Ovary (tissue), 9 donors: ENCODE measurements around the gene ST6GALNAC3. TPM values are rescaled to one million over a fixed set of nuclear protein-coding genes. Genes with fewer than 3 reads are reported as not detected.

Experiments
- DNase-seq, 5 donors: peaks; one replicate each; pipeline ENCODE4 v3.0.0-alpha.2; 2019 to 2020
- H3K27ac ChIP-seq, 2 donors: fragments of 200-600 bp; one replicate each; pipeline versions ENCODE4 v1.5.1 to v1.8.0; 2019 to 2022
- H3K27me3 ChIP-seq: fragments of 200-600 bp; one replicate; pipeline ENCODE4 v1.8.0; 2022
- H3K36me3 ChIP-seq: fragments of 200-600 bp; sonication (generic); one replicate; pipeline ENCODE4 v1.5.1; 2019
- H3K4me1 ChIP-seq: one replicate; pipeline ENCODE4 v1.8.1; 2013; ENCODE audit warnings: mild to moderate bottlenecking, moderate library complexity; ENCODE audit not compliant: insufficient read depth
- H3K4me3 ChIP-seq: fragments of 200-600 bp; sonication (generic); one replicate; pipeline ENCODE4 v1.5.1; 2017
- H3K9me3 ChIP-seq, 2 donors: fragments of 200-600 bp in 1 of 2; sonication (generic) in 1 of 2; one replicate each; pipeline versions ENCODE4 v1.5.1 to v1.8.1; 2013 to 2019; ENCODE audit warnings: mild to moderate bottlenecking in 1 of 2, moderate library complexity in 1 of 2
- CTCF ChIP-seq, 3 donors: fragments of 450-650 bp in 2 of 3; fragments of 200-600 bp in 1 of 3; IDR thresholded peaks; one replicate each; pipeline versions ENCODE4 v1.5.1 to v1.8.0; 2016 to 2022; ENCODE audit warnings: antibody characterized with exemption in 3 of 3, mild to moderate bottlenecking in 1 of 3
- EP300 ChIP-seq: sonication (generic); formaldehyde crosslinking; IDR thresholded peaks from one replicate; pipeline ENCODE4 v1.6.1; 2017; ENCODE audit warnings: antibody characterized with exemption
- POLR2A ChIP-seq: fragments of 450-650 bp; IDR thresholded peaks from one replicate; pipeline ENCODE4 v1.6.1; 2017; ENCODE audit warnings: antibody characterized with exemption, mild to moderate bottlenecking, moderate library complexity
- WGBS, 3 donors: extraction: QIAGEN DNeasy Blood & Tissue Kit in 1 of 3; methylation state at CpG; one replicate each; pipeline versions ENCODE4 v1.1.5 to v1.1.7; 2013 to 2017; 5-methylcytosine and 5-hydroxymethylcytosine counted together
- intact Hi-C, 4 donors: fragments of 100-400 bp; cut with DNase I; formaldehyde crosslinking; loops; one replicate each; pipeline versions ENCODE4 v1.11.0 to v1.15.1; 2022 to 2023
- polyA plus RNA-seq, 2 donors: library from polyadenylated mRNA; stranded (reverse); fragments of 200-250 nt in 1 of 2; fragments of 350-450 nt in 1 of 2; fragmentation: Illumina TruSeq in 1 of 2; extraction: RNeasy Lipid Tissue Mini Kit (QIAGEN cat#74804) in 1 of 2; gene quantifications; one replicate each; pipeline ENCODE4 v1.2.3, GENCODE V29; 2013 to 2014
- total RNA-seq, 7 donors: library from RNA; depleted of rRNA in 2 of 7; stranded (reverse); fragments of >200 nt in 2 of 7; fragmentation: NEBNext Ultra II Directional in 3 of 7; extraction: Animal tissue kit (Norgen Biotek cat#: 25700) in 3 of 7; gene quantifications; one replicate each; pipeline versions ENCODE4 v1.1.0 to v1.2.4, GENCODE V29; 2016 to 2023
- donor health status: DM: no; HTN: no; CAD: no; lungs with moderate emphysema.
- donor health status: DM: no; HTN: no; CAD: no.
- donor health status: Bipolar disorder and iron deficiency.
- donor health status: DM: yes; HTN: yes; CAD: no.
- donor health status: DM: no; HTN: no; CAD: no.
- donor health status: DM: yes; HTN: yes; CAD: no.

Gene ST6GALNAC3
- total and polyA plus RNA-seq, 9 donors = 1.9 to 6.7 (median 4.0) TPM

DNA sequence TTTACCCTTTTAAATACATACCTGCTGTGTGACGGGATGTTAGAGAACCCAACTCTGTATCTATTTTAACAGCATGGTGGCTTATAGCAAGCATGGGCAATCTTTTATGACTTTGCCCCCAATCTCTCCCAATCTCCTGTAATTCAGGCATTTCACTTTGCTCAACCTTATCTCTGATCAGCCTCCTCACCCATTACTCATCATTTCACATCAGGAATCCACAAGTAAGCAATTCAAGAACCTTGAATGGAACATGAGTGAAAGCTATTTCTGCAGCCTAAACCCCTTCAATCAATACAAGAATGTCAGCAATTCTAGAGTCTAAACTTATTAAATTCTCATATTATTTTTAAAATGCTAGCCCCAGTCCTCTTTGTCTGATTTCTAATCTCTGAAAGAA lies 199.8 kb downstream of the ST6GALNAC3 start:
- 95 to 98% (median 98%) methylated on average over 1 of the region's 1 CpG for WGBS, 3 donors
- Histone ChIP-seq H3K4me1 (no peaks in the 10 kb centered on the region), H3K9me3 (no peaks in the 10 kb centered on the region), H3K27ac (no peak overlapping the region), H3K4me3 (no peak overlapping the region), H3K36me3 (no peaks in the 10 kb centered on the region), H3K27me3 (no peaks in the 10 kb centered on the region)
- DNase-seq = no peak
- intact Hi-C loops = no loop called here
- TF ChIP-seq POLR2A (no peak), EP300 (no peak), CTCF (IDR thresholded peaks at IDR 0.05) (no peak)

DNA sequence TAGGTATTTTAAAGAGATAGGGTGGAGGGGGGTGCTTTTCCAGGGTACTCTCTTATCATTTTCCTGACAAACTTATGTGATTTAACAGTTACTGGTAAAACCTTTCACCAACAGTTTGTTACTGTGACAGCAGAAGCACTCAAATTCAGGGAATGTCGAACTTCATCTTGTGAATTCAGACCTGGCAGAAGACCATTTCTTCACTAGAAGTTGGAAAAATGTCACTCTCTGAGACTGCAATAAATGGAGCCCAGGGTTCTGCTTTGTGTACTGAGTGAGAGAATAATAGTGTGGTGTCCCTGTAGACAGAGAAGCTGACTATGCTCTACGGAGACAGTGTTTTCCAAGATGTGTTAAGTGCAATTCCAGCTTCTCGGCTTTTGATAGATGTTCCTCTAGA lies 200.2 kb downstream of the ST6GALNAC3 start:
- 67 to 74% (median 70%) methylated on average over 3 of the region's 3 CpGs for WGBS, 3 donors
- Histone ChIP-seq H3K4me1 (no peaks in the 10 kb centered on the region), H3K36me3 (no peaks in the 10 kb centered on the region), H3K27me3 (no peaks in the 10 kb centered on the region), H3K27ac (no peak overlapping the region), H3K4me3 (no peak overlapping the region), H3K9me3 (no peaks in the 10 kb centered on the region)
- TF ChIP-seq EP300 (no peak), CTCF (IDR thresholded peaks at IDR 0.05) (no peak), POLR2A (no peak)
- intact Hi-C loops = no loop called here
- no peak for DNase-seq

DNA sequence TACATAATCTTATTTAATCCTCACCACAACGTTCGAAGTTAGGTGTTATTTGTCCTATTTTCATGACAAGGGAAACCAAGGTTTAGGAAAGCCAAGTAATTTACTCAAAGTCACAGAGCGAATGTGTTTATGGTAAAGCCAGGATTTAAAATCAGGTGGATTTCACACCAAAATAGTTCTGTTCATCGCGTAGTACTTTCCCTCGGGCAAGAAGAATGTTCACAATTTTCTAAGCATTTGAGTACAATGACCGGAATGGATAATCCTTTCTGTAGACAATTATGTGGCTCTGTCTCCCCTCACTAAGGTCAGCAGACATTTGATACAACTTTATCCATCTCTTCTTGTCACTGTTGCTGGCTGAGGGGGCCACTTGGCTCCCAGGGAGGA lies 204.2 kb downstream of the ST6GALNAC3 start:
- Histone ChIP-seq H3K27ac (no peak overlapping the region), H3K4me1 (peaks cover 3% of the 10 kb centered on the region), H3K27me3 (no peaks in the 10 kb centered on the region), H3K36me3 (no peaks in the 10 kb centered on the region), H3K9me3 (no peaks in the 10 kb centered on the region), H3K4me3 (no peak overlapping the region)
- no peak for TF ChIP-seq CTCF (IDR thresholded peaks at IDR 0.05)
- TF ChIP-seq EP300 = no peak
- no peak for TF ChIP-seq POLR2A
- intact Hi-C loops = no loop called here
- 92 to 95% (median 93%) methylated on average over 7 of the region's 7 CpGs for WGBS, 3 donors
- no peak for DNase-seq

GRCh38 chr1:76279101-76279748 lies 204.7 kb downstream of the ST6GALNAC3 start:
- no peaks in the 10 kb centered on the region for H3K27me3 ChIP-seq
- H3K9me3 ChIP-seq = no peaks in the 10 kb centered on the region
- no peak overlapping the region for H3K4me3 ChIP-seq
- H3K4me1 ChIP-seq = peaks cover 3% of the 10 kb centered on the region
- H3K27ac ChIP-seq = no peak overlapping the region
- 77 to 80% (median 79%) methylated on average over 14 of the region's 14 CpGs for WGBS, 3 donors
- intact Hi-C loops = no loop called here
- no peaks in the 10 kb centered on the region for H3K36me3 ChIP-seq
- DNase-seq = no peak
- TF ChIP-seq CTCF (IDR thresholded peaks at IDR 0.05) = no peak
- no peak for TF ChIP-seq POLR2A
- no peak for TF ChIP-seq EP300
